NCI-H69 (cell line): ENCODE results near the gene GOLGA8B.
"Not testable (repeated sequence)": the region's sequence is repeated elsewhere in the genome, so short reads cannot be mapped to it uniquely, and the experiment has no call there.

ENCODE experiments used
- DNase-seq: peaks from one replicate; lab custom pipeline; 2025; lab: John Stamatoyannopoulos, UW

The GOLGA8B gene

GRCh38 chr15:34583399-34584329 is at the start of gene GOLGA8B:
TSS of gene GOLGA8B (minus strand) at chr15:34583651. CDS start at chr15:34535912, 47,739 bp downstream.
- peak; percentile 89 for DNase-seq

- DNase-seq: not testable (repeated sequence)
Observed at GRCh38 chr15:34633165-34633564, 49.7 kb upstream of the GOLGA8B start.

- no peak for DNase-seq
Observed at GRCh38 chr15:34628577-34629152, 45.2 kb upstream of the GOLGA8B start.

- no peak for DNase-seq
Observed at GRCh38 chr15:34625007-34625406, 41.6 kb upstream of the GOLGA8B start.

- peak; percentile 67 for DNase-seq
Observed at GRCh38 chr15:34621675-34622074, 38.2 kb upstream of the GOLGA8B start.

- peak; percentile 11 for DNase-seq
Observed at GRCh38 chr15:34620814-34621213, 37.4 kb upstream of the GOLGA8B start.

GRCh38 chr15:34620142-34620541 is 36.7 kb upstream of the GOLGA8B start:
- no peak for DNase-seq

GRCh38 chr15:34619151-34619550 is 35.7 kb upstream of the GOLGA8B start:
- no peak for DNase-seq

- no peak for DNase-seq
Observed at GRCh38 chr15:34618073-34618472, 34.6 kb upstream of the GOLGA8B start.

GRCh38 chr15:34616613-34617012 is 33.2 kb upstream of the GOLGA8B start:
- peak; percentile 63 for DNase-seq

GRCh38 chr15:34613997-34614396 is 30.5 kb upstream of the GOLGA8B start:
- no peak for DNase-seq

- no peak for DNase-seq
Observed at GRCh38 chr15:34613301-34613700, 29.9 kb upstream of the GOLGA8B start.

- DNase-seq: peak; percentile 35
Observed at GRCh38 chr15:34610354-34610753, 26.9 kb upstream of the GOLGA8B start.

- DNase-seq: peak; percentile 20
Observed at GRCh38 chr15:34609102-34610057, 25.9 kb upstream of the GOLGA8B start.

- no peak for DNase-seq
Observed at GRCh38 chr15:34608517-34608916, 25.1 kb upstream of the GOLGA8B start.

- DNase-seq: no peak
Observed at GRCh38 chr15:34607832-34608231, 24.4 kb upstream of the GOLGA8B start.

- DNase-seq: no peak
Observed at GRCh38 chr15:34606545-34606944, 23.1 kb upstream of the GOLGA8B start.

- DNase-seq: no peak
Observed at GRCh38 chr15:34606131-34606530, 22.7 kb upstream of the GOLGA8B start.

GRCh38 chr15:34603095-34603494 is 19.6 kb upstream of the GOLGA8B start:
- DNase-seq: peak; percentile 17

- no peak for DNase-seq
Observed at GRCh38 chr15:34600923-34601322, 17.5 kb upstream of the GOLGA8B start.

- no peak for DNase-seq
Observed at GRCh38 chr15:34598799-34599585, 15.5 kb upstream of the GOLGA8B start.
